GM10266 (cell line): ENCODE data around the gene RRP36.

Source experiments
- DNase-seq: peaks from one replicate; pipeline ENCODE4 v3.0.0; 2012; ENCODE audit errors: extremely low spot score
- CTCF ChIP-seq: IDR thresholded peaks from 2 replicates; pipeline ENCODE4 v1.5.1; 2012; ENCODE audit warnings: mild to moderate bottlenecking, low read depth; ENCODE audit not compliant: control insufficient read depth, insufficient read depth; ENCODE audit errors: missing control alignments

The RRP36 gene

DNA sequence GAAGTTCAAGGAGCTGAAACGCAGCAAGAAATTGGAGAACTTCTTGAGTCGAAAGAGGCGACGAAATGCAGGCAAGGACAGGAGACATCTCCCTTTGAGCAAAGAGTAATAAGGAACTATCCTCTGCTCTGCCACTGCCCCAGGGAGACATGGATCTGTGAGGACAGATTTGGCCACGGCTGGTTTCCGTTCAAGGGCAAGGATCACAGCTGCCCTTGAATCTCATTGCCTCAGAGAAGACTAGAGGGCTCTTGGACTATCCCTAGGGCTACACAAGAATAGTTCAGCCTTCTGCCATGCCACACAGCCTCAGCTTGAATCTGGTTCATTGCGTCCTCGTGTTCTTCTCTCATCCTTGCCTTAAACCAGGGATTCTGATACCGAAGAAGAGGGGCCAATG, 7.7 kb downstream of the RRP36 start:
- TF ChIP-seq CTCF: no peak
- DNase-seq: no peak

DNA sequence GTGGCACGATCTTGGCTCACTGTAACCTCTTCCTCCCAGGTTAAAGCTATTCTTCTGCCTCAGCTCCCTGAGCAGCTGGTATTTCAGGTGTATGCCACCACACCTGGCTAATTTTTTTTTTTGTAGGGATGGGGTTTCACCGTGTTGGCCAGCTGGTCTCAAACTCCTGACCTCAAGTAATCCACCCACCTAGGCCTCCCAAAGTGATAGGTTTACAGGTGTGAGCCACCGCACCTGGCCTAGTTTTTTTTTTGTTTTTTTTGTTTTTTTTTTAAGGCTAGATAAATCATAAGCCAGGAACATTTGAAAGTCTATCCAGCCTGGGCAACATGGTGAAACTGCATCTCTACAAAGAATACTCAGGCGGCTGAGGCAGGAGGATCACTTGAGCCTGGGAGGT, 10.9 kb downstream of the RRP36 start:
- DNase-seq: no peak
- TF ChIP-seq CTCF: no peak

DNA sequence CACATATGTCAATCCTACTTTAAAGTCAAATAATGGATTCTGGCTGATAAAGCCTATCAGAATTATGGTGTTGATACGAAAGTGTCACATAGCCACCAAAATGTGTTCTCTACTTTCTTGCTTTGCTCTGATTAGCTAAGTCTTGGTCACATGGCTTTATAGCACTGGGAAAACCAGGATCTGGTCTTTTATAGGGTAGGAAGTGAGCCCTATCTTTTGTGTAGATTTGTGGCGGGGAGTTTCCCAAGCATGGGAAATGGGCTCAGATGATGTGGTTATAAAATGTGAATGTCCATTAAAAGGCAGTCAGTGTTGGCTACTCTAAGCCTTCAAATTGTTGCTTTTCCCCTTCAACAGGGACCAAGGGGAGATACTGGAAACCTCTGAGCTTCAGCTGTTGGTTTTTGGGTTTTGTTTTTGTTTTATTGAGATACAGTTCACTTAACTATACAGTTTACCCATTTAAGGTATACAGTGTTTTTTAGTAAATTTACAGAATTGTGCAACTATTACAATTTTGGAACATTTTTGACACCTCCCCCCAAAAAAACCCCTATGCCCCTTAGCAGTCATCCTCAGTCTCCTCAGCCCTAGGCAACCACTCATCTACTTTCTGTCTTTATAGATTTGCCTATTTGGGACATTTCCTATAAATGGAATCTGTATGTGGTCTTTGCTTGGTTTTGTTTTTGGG, 12.2 kb downstream of the RRP36 start:
- no peak for TF ChIP-seq CTCF
- no peak for DNase-seq

DNA sequence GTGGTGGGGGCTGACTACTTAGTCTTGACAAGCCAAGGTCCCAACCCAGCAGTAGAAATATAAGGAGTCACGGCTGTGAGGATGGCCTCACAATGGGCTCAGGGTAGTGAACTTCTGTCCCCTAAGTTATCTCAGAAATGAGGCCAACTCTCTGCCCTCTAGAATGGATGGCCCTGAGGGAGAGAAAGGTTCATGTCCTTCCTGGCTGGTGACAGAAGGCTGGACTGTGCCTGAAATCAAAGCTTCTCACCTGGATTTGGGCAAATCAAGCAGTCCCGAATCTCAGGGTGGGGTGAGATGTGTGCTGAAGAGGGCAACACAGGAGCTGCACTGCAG, 12.7 kb downstream of the RRP36 start:
- TF ChIP-seq CTCF: no peak
- no peak for DNase-seq

DNA sequence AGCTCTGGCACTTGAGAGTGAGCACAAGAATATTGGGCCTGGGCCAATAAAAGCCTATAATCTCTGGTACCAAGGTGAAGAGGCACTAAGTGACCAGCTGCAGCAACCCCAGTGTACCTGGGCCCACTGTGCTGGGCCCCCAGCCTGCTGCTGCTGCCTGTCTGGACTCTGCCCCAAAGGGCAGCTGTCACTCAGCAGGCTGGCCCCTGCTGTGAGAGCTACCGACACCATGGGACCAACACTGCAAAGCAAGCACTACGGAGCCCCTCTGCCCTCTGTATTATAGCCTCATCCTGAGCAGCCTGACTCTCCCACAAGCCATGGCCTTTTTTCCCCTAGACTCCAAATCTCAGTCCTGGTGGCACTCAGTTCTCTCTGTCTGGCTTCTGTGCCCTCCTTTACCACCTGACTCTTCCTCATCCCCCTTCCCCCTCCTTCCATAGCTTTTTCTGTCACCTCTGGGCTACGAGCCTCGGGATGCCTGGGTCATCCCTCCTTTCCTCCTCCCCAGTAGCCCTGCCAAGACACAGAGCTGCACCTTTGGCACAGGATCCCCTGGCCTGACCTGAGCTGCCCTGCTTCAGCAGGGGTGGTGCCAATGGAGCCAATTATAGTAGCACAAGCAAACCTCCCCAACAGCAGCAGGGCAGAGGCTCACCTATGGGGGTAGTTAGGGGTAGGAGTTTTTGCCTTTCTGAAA, 14.2 kb downstream of the RRP36 start:
- DNase-seq: no peak
- no peak for TF ChIP-seq CTCF

DNA sequence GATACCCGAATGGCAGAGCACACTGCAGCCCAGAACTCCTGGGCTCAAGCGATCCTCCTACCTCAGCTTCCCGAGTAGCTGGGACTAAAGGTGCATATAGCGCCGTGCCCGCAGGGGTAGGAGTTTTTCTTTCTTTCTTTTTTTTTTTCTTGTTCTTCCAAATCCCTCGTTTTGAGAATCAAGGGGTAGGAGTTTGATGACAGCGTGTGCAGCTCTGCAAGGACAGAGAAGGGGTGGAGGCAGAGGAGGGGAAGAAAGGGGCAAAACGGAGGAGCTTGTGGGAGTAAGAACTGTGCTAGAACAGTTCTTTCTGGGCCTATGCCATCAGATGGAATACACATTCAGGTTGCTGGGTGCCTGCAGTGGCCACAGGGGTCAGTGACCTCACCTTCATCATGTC, 15.3 kb downstream of the RRP36 start:
- no peak for TF ChIP-seq CTCF

DNA sequence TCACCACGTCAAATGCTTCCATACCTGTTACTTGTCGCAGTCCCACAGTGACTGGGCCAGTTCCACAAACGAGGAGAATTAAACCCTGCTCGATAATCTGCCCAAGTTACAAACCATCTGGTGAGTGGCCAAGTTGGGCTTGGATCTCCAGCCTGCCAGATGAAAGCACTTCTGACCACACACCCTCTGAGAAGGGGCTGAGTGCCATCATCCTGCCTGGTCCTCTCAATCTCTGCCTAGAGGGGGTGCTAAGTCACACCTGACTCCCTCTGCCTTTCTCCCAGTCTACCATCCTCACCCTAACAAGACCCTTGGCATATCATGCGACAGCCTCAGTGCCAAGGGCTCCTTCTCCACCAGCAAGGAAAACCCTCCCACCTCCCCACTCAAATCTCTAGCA, 15.8 kb downstream of the RRP36 start:
- DNase-seq: no peak

More for the DNA sequence above, 15.3 kb downstream of the RRP36 start:
- no peak for DNase-seq

More for the DNA sequence above, 15.8 kb downstream of the RRP36 start:
- no peak for TF ChIP-seq CTCF
